GM15510 (cell line): Measurements from ENCODE around the gene ZNF556.

Experiments
- POLR2A ChIP-seq: IDR thresholded peaks from 3 replicates; pipeline ENCODE4 v1.6.1; 2011; ENCODE audit warnings: borderline replicate concordance; ENCODE audit not compliant: insufficient read length; ENCODE audit errors: extremely low read depth

ZNF556 gene

DNA sequence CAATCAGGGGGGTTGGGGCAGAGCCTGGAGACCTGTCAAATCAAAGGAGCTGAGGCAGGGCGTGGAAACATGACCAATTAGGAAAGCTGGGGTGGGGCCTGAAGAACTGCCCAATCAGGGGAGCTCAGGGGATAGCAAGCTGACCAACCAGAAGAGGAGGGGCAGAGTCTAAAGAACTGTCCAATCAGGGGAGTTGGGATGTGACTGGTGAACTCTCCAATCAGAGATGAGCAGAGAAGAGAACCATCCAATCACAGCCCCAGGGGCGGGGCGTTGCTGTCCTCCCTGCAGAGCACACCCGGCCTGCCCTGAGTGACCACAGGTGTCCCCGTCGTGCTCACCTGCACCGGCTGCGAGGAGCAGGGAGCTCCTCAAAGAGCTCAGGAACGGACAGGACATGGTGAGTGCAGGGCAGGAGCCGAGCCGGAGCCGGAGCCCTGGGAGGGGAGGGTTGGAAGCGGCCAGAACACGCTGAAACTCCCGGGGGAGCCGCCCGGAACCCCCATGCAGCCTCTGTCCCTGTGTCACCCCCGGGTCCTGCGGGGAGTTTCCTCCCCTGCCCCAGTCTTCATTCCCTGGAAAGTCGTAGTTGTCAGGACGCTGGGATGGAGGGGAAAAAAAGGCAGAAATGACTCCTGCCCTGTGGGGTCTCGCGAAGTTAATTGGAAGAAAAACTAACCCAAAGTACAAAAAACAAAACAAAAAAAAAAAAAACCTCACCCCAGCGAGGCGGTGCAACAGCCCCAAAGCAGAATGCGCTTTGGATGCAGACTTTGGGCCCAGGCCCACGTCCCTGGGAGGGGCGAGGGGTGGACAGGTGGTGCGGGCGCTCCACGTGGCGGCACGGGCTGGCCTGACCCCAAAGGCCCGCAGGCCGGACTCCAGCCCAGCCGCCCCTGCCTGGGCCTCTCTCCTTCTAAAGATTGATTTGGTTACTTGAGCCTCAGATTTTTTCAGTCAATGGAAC lies at the start of gene ZNF556:
Gene ZNF556 (plus strand): TSS at position 311 of the 967 bp plus-strand sequence. CDS start 87 bp downstream, at position 398.
- no peak for TF ChIP-seq POLR2A

DNA sequence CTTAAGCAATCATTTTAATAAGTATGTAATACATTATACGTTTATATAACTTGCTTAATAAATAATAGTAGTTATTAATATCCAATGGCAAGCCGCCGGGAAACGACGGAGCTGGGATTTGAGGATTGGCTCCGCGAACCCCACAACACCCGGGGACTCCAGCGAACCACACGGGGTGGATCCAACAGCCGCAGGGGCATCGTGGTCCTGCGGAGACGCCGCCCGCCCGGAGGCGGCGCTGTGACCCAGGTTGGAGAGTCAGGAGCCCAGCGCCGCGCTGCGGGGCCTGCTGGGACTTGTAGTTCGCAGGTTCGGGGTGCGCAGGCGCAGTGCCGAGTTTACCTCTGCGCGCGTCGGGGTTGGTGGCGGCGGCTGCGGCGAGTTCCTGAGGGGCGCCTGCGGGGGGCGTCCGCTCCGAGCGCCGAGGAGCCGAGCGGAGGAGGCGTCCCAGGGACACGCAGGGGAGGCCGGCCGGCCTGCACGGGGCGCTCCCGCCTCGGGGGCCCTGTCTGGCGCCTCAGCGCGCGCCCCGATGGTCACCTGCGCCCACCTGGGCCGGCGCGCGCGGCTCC lies 47.5 kb upstream of the ZNF556 start, which contains the start of gene ZNF554:
Gene ZNF554 (plus strand): TSS at position 329 of the 572 bp plus-strand sequence. CDS start 204 bp downstream, at position 533.
- TF ChIP-seq POLR2A: peak; percentile 65

- TF ChIP-seq POLR2A: no peak
Measured at GRCh38 chr19:2820112-2820702, 46.9 kb upstream of the ZNF556 start.

GRCh38 chr19:2822846-2823245 lies 44.3 kb upstream of the ZNF556 start:
- no peak for TF ChIP-seq POLR2A

- no peak for TF ChIP-seq POLR2A
Measured at GRCh38 chr19:2823646-2824045, 43.5 kb upstream of the ZNF556 start.

DNA sequence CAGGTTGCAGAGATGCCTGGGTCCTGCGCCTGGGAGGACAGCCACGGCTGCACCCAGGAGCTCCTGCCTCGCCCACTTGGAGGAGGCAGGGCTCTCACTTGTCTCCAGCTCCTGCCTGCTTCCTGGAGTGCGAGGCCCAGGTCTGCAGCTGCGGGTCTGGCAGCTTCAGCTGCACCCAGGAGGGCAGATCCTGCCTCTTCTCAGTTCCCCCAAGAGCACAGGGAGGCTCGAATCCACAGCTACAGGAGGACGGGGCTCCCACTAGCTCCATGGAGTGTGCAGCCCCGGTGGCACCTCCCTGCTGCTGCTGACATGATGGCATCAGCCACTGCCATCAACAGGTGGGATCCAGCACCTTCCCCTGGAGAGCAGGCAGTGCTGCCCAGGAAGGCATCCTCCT lies 43.0 kb upstream of the ZNF556 start:
- TF ChIP-seq POLR2A: no peak

DNA sequence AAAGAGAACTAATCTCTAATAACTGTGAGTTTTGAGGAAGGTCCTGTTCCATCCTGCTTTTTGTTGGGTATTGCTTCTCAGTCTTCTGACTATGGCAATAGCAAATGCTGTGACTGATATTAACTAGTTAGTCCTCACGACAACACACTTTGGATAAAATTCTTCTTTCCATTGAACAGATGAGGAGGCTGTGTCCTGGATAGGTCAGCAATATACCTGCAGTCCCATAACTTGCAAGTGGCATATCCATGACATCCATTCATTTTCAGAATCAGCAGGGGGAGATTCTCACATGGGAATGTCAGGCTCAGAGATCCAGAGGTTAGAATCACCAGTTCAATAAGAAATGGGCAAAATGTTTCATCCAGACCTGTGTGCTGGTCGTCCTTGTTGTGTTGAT lies 40.1 kb upstream of the ZNF556 start:
- no peak for TF ChIP-seq POLR2A

DNA sequence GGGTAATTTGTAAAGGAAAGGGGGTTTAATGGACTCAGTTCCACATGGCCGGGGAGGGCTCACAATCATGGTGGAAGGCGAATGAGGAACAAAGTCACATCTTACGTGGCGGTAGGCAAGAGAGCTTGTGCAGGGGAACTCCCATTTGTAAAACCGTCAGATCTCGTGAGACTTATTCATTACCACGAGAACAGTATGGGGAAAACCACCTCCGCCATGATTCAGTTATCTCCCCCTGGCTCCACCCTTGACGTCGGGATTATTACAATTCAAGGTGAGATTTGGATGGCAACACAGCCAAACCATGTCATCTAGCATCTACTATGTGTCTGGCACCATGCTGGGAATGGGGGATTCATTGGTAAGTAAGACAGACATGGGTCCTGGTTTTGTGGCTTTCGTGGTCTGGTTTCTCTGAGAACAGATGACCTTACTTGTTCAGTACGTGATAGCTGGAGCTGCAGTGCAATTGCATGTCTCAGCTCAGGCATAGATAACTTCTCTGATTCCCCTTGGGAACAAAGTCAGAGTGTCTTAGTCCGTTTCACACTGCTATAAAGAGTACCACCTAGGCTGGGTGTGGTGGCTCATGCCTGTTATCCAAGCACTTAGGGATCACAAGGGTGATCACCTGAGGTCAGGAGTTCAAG lies 39.2 kb upstream of the ZNF556 start:
- TF ChIP-seq POLR2A: no peak

- no peak for TF ChIP-seq POLR2A
Measured at GRCh38 chr19:2834294-2834871, 32.8 kb upstream of the ZNF556 start.

DNA sequence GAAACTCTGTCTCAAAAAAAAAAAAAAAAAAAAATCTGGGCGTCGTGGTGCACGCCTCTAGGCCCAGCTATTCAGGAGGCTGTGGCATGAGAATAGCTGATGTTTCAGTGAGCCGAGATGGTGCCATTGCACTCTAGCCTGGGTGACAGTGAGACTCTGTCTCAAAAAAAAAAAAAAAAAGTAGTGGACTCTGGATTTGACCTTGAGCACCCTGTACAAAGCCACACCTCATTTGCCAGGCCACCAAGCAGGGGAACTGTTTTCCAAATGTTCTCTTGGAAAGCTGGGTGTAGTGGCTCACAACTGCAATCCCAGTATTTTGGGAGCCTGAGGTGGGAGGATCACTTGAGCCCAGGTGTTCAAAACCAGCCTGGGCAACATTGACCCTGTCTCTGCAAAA lies 29.7 kb upstream of the ZNF556 start:
- TF ChIP-seq POLR2A: no peak

DNA sequence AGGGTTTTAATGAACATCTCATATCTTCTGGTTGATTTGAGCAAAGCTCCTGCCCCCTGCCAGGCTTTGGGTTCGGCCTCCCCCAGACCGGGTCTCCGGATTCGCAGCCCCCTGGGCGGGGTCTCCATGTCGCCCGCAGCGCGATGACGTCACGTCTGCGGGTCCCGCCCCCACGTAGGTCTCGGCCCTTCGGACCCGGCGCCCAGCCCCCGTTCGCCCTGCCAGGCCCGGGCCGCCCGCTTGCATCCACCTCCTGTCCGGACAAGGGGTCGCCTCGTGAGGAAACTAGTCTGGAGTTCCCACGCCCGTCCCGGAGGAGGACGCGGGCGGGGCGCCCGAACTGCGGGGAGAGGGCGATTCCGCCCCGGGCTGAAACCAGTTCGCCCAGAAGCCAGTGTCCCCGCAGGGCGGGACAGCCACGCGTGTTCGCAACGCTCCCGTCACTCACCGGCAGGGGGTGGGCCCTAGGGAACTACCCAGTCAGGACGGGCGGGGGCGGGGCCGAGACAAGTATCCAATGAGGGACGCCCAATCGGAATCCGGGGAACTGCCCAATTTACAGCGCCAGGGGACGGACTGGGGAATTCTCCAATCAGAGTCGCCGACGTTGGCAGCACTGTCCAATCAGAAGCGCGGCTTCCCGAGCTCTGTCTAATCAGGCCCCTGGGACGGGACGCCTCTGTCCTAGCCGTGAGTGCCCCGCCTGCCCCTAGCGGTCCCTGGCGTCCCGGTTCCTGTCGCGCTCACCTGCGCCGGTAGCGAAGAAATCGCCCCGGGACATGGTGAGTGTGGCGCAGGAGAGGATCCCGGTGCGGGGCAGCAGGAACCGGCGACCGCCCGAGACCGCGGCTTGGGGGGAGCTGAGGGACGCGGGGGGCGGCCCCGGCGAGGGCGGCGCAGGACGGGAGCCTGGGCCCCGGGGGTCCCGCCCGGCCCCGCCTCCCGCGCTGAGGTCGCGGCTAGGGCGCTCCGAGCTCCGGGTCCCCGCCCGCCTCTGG lies 26.0 kb upstream of the ZNF556 start, which contains the start of gene ZNF555:
Gene ZNF555 (plus strand): TSS at position 682 of the 998 bp plus-strand sequence. CDS start 98 bp downstream, at position 780.
- peak; percentile 66 for TF ChIP-seq POLR2A

GRCh38 chr19:2841855-2842574 lies 25.1 kb upstream of the ZNF556 start:
- TF ChIP-seq POLR2A: no peak
